Activated naive CD8-positive, alpha-beta T cell treated with anti-CD3 and anti-CD28 coated beads, Interleukin-2, amount 50 U/mL, for 16 hours (primary cell): Measurements from ENCODE around the gene RBFOX1.

Experiments used
- DNase-seq: peaks from one replicate; pipeline ENCODE4 v3.0.0-alpha.2; 2020; ENCODE audit warnings: low read depth, low spot score

Gene RBFOX1

DNA sequence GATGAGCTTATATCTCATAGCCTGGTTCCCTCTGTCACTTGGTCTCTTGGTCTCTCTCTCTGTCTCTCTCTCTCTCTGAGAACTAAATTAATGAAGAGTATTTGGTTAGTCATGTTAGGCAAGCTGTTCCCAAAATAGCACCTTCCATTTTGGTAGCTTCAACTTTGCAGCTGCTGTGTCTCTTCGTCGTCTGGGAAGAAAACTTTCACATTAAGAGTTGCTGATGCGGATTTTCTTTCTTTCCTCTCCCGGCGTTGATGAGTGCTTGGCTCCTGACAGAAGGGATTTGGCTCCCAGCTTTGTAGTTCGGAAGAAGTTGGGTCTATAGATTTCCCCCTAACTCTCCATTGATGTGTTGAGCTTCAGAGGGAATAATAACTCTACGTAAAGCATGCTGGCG is at the start of gene RBFOX1:
RBFOX1 (plus strand) TSS at position 235 of the 400 bp plus-strand sequence.
- no peak for DNase-seq

DNA sequence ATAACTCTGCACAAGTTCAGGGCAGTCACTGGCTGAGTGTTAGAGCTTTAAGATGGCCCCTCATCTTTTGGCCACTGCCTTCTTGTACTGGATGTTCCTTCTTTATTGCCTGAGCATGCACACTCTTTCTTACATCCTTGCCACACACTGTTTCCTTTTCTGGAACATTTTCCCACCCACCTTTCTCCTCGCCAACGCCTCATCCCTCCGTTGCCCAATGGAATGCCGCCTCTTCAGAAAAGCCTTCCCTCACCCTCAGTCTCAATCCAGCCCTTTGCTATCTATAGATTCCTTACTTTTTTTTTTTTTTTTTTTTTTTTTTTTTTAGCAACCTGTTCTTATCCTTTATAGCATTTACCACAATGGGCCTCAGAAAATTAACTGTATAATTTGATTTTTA is 47.9 kb upstream of the RBFOX1 start:
- no peak for DNase-seq

DNA sequence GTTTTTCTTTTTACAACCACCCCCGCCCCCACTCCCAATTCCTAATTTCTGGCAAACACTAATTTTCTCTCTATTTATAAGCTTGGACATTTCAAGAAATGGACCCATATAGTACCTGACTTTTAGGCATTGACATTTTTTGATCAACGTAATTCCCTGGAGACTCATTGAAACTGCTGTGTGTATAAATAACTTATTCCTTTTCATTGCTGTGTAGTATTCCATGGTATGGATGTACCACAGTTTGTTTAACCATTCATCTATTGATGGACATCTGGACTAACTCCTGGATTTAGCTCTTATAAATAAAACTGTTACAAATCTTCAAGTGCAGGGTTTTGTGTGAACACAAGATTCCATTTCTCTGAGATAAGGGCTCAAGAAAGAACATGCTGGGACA is 47.1 kb upstream of the RBFOX1 start:
- no peak for DNase-seq

DNA sequence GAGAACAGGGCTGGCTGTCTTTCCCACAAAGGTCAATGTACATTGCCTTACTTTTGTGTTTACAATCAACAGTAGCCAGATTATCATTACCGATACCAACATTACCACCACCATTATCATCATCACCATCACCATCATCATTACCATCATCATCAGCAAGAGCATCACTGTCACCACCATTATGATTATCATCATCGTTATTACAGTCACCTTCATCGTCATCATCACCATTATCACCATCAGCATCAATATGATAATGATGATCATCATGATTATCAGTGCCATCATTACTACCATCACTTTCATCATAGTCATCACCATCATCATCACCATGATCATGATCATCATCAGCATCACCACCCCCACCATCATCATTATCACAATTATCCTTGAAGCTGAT is 43.3 kb upstream of the RBFOX1 start:
- DNase-seq: no peak

DNA sequence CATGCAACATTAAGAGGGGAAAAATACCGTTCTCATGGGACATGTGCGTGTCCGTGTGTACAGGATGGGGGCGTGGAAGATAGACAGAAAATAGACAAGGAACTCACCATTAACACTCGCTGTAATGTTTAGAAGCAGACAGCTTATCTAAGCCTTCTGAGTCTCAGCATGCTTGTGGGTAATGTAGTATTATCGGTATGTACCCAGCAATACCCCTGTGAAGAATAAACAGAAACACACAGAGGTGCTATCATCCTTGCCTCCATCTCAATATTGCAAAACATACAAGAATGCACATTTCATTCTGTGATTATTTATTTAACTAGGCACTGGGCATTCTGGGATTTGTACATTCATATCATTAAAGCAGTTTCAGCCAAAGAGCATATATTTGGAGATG is 42.0 kb upstream of the RBFOX1 start:
- no peak for DNase-seq

DNA sequence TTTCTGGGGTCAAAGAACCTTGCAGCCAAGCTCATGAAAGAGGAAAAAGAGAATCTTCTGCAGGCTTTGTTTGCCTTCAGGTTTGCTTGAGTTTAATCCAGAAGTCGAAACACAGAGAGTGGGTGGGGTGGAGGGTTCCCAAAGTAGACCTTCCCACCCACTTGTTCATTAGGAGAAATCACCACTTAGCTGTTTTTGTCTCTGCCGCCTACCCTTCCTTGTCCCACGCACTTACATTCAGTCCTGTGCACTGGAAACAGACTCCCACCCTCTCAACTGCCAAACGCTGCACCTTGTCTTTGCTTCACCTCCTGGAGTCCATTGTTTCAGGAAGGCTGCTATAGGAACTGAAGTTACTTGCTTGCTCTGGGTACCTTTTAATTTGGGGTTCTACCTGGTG is 38.6 kb upstream of the RBFOX1 start:
- DNase-seq: no peak

DNA sequence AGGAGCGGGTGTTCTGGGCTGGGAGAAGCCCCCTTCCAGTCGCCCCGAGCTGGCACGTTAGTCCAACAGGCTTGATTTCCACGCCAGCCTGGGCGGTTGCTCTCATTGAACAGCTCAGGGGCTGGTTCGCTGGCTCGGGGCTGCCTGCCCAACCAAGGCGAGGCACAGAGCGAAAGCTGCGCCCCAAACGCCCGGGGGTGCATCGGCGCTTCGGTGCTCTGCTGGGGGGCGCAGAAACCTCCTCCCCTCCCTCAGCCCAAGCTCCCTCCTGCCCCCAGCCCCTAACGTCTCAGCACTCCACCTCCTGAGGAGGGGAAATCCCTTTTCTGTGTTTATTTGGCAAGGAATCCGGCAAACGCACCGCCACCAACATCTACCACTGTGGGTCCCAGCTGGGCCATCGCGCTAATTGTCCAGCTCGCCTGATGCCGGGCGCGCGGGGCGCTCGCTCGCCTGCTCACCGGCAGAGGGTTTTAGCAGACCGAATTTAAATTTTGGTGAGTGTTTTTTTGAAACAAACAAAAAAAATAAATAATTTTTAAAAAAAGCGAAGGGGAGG is 29.5 kb upstream of the RBFOX1 start:
- no peak for DNase-seq

DNA sequence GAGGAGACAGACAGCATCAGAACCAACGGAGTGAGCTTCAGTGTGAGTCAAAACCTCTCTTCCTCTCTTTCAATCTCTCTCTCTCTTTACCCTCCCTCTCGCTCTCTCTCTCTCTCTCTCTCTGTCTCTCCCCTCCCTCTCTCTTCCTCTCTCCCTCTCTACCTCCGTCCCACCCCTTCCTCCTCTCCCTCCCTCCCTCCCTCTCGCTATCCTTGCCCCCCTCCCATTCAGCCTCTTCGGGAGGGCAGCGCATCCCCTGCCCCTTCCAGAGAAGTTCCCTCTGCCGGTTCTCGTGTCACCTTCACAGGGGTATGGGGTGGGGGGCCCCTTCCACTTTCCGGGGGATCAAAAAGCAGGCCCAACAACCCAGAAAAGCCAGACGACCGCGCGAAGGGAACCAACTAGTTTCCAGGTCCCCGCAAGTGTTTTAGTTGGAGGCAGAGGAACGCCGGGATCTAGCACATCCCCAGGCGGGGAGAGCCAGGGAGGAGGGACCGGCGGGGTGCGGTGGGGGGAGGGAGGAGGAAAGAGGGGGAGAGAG is 28.9 kb upstream of the RBFOX1 start:
- no peak for DNase-seq

DNA sequence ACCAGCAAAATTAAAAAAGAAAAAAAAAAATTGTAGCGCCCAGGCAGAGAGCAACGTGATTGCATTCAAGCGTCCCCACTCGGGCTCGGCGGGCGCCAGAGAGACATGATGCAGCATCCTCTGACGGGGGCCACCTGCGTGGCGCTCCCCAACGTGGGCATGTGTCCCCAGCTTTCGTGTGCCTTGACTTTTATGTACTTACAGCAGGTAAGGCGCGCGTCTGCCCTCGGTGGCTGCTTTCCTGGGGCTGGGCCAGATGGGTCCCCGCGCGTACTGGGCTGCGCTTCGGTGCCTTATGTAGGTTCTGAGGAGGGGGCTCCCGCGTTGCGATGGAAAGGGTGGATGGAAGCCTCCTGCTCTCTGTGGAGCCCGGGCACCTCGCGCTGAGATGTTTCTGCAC is 28.4 kb upstream of the RBFOX1 start:
- no peak for DNase-seq

DNA sequence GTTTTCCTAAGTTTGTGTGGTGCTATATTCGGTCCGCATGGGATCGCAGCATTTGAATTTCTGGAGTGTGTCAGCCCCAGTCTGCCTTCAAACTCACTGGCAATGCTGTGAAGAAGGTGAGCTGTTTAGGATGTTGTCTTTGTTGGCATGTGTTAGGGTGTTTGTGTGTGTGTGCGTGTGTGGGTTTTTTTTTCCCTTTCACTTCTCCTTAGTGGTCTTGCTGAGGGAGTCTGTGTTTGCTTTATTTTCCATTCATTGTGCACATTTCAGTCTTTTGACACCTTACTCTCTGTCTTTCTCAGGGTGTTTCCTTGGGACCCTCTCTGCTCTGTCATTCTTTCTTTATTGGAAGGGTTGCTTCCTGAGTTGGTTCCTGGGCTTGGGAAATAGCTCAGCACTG is 27.7 kb upstream of the RBFOX1 start:
- DNase-seq: no peak

DNA sequence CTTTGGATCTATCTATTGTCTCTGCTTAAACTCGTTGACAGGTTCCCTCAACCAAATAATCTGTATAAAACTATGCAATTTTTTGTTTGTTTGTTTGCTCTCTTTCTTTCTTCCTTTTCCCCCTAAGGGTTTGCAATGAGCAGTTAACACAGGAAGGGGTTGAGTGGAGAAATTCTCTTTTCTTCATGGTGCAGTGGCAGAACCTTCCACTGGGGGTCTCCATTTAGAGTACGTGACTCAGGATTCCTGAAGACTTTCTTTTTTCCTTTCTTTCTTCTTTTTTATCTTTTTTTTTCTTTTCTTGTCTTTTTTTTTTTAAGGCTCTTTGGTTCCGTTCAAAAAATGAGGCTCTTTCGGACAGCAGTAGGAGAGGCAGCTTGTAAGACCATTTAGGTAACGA is 19.5 kb upstream of the RBFOX1 start:
- DNase-seq: no peak

DNA sequence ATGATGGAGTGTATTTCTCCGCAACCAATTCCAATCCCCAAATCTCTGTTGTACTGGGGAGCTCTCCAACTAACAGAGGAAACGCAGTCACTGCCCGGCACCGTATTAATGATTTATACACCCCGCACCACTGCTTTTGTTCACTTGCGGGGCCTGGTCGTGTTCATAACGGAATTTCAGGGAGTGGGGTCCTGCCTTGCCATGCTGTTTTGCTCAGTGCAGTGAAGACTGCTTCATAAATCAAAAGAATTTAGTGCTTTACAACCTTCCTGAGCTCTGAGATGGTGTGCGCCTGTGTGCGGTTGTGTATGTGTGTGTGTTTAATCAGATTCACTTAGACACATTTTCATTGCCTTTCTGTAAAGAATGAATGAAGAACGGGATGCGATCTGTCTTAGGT is 18.5 kb upstream of the RBFOX1 start:
- DNase-seq: no peak

DNA sequence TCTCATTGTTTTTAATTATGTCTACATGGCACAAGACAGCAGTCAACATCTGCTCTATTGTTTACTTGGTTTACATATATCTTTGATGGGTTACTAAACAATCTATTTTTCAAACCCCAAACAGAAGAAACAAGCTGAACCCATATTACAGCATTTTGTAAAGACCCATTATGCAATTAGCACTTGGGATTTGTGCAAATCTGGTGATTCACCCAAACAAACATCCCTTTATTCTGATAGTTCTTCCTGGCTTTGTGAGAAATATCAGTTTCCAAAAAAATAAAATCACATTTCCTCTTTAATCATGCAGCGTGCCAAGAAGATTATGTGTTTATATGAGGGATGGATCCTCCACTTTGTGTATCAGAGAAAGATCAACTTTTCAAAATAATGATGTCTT is 16.8 kb upstream of the RBFOX1 start:
- no peak for DNase-seq

DNA sequence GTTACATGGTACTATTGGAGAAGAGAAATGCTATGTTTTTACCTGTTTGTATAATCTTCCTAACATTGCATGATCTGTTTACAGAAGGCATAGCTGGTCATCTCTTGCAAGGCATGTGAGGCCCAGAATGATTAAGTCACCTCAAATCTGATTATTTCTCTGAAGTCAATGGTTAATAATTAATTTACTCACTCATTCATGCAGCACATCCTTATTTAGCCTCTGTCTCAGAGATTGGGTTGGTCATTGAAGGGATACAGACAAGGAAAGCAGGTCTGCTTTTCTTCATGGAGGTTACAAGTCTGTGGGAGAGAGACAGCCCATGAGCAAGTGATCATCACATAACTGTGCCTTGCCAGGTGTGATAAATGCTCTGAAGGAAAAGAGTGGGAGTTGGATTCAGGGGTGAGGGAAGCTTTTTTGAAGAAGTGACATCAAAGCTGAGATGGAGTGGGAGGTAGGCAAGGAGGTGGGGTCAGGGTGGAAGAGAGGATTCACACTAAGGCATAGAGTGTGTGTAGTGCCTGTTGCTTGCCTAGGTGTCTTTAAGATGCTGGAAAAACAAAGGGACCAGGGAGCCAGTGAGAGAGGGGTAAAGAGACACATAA is 16.3 kb upstream of the RBFOX1 start:
- DNase-seq: no peak

DNA sequence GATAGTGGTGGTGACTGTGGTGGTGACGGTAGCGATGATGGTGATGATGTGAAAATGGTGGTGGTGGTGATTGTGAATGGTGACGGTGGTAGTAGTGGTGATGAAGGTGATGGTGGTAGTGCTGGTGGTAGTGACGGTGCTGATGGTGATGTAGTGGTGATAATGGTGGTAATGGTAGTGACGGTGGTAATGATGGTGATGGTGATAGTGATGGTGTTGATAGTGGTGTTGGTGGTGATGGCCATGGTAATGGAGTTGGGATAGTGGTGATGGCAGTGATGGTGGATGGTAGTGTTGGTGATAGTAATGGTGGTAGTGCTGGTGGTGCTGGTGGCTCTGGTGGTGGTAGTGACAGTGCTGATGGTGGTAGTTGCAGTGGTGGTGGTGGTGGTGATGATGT is 14.7 kb upstream of the RBFOX1 start:
- no peak for DNase-seq

DNA sequence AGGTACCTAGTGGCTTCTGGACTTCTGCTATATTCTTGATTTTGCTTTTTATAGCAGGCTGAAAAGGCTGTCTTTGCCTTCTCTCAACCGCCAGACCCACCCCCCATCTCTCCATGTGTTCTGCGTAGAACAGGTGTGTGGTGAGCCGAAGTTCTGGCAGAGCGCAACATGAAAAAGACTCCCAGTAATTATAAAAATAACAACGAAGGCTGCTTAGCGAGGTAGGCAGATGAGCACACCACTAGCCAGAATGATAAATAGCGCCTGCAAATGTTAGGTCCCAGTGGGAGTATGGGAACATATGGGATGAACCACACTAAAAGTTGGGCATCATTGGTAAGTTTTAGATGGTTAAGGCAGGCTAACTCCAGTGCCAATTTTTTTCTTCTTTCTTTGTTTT is 14.0 kb upstream of the RBFOX1 start:
- DNase-seq: no peak

DNA sequence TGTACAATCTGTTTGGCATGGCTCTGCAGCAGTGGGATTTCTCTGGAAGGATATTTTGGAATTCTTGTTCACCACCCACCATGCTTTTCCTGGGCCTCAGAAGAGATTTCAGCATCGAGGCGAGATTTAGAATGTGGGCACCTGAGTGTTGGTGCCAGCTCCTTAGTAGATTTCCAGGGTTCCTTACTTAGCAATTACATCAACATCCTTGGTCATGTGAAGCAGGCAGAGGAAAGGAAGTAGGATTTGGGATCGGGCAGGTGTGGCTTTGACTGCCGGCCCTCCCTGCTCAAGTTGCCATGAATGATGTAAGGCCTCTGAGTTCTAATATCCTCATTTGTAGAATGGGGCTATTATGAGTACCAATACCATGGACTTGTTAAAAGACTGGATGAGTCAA is 13.1 kb upstream of the RBFOX1 start:
- DNase-seq: no peak

DNA sequence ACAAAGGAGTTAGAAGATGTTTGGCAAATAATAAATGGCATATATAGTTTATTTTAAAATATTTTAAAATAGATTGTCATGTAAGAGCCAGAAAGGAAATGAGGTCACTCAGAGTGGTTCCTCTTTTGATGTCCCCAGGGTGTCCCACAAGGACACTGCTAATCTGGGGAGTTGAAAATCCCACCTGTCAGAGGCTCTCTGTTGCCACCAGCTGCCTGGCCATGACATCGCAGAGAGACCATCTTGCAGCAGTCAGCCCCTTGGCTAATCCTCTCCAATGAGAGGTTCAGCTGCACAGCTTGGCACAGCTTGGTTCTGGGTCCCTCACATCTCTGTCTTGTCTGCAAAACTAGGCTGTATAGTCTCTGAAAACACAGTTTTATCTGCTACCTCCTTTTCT is 11.0 kb upstream of the RBFOX1 start:
- no peak for DNase-seq

DNA sequence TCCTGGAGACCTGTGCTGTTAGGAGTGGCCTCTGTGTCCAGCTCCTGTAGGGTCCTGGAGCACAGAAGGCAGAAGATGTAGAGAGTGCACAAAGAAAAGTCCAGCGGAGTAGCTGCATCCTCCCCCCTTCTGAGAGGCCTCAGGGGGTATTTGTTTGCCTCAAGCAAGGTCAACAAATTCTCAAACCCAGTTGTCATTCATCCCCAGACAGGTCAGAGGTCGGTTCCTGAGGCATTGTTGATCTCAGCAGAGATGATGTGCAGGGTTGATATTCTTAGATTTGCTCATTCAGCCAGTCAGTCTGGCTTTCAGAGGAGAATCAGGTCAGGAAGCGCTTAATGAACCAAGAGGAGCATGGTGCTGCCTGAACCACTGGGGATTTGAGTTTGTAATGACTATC is 8.3 kb upstream of the RBFOX1 start:
- no peak for DNase-seq

DNA sequence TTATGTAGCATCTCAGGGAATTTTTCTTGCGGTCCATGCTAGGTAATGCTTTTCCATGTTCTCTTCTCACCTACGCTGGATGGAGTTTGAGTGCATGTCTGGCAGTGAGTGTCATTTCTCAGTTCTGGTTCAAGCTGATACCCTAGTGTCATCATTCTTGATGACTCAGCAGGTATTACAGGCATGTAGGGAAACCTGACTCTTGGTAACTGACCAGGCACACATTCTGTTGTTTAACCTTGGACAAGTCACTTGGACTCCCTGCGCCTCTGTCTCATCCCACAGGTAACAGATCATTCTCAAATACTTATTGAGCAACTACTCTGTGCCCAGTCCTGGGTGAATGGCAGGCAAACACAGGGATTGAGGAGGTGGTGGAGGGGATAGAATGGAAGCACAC is 6.8 kb upstream of the RBFOX1 start:
- no peak for DNase-seq

DNA sequence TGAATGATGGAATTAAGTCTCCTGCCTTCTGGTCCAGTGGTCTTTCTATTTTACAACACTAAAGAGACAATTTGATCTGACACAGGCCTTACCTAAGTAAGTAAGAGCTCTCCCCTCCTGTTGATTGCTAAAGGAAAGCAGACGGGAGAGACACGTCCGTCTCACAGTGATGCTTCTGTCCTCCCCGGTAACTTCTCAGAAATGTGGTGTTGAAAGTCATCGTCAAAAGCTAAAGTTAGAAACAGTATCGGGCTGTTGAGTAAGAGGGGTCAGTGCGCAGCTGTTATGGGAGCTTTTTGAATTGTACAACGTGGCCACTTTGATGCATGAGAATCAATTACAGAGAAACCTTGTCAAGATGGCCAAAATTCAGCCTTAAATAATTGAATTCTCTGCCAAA is 1.9 kb upstream of the RBFOX1 start:
- DNase-seq: no peak

DNA sequence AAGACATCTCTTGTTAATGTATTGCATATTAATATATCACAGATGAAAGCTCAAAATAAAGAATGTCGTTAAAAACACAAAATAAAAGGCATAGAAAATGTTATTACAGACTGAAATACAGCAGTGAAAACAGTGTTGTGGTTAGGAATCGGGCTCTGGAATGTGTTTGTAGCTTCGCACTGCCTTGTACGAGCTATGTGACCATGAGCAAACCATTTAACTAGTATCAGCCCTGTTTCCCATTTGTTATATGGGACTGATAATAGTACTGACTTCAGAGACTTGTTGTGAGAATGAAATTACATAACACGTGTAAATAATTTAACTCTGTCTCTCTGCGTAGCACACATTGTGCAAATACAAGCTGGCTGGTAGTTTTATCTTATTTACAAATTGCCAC is 648 bp upstream of the RBFOX1 start:
- no peak for DNase-seq

DNA sequence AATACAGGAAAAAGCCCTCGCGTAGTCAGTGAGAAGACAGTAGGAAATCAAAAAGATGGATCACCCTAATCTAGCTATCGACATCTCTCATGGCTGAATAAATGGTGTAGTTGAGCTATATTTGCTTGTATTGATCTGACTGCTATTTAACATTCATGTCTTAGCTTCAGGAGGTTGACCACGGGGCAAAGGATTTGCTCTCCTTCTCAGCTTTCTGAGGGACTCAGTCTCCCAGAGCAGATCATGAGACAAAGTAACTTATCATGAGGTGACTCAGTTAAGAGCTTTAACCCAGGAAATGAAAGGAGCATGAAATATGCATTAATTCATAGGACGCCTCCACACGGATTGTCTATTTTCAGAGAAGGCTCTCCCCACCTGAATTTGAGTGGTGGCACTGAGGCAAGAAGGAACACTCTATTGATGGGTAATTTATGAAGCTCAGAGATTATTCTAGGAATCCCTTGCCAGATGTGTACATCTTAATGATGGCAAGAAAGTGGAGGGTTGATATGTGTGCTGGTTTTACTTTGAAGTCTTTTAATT is 608 bp downstream of the RBFOX1 start:
- DNase-seq: no peak
